Measurements from ENCODE around the gene TAAR8. TPM values are rescaled to one million over a fixed set of nuclear protein-coding genes. Genes with fewer than 3 reads are reported as not detected.

The TAAR8 gene
- total RNA-seq, result not detected in 2 replicates

- no peaks in the 10 kb centered on the region for H3K36me3 Mint-ChIP-seq (ENCODE audit: low read depth)
- POLR2A ChIA-PET, result no interaction called here
Observed at GRCh38 chr6:132552372-132552771, at the start of gene TAAR8. TAAR8 (plus strand) TSS chr6:132552672; CDS start chr6:132552693, 21 bp downstream.

GRCh38 chr6:132504757-132505156, 47.7 kb upstream of the TAAR8 start:
- TF ChIP-seq CTCF (IDR thresholded peaks at IDR 0.05), result no peak
- H3K27ac Mint-ChIP-seq, result peak overlapping the region; percentile 77
- H3K36me3 Mint-ChIP-seq (ENCODE audit: low read depth), result peaks cover 84% of the 10 kb centered on the region
- CTCF ChIA-PET, result no interaction called here
- H3K9me3 Mint-ChIP-seq, result no peaks in the 10 kb centered on the region
- peaks cover 94% of the 10 kb centered on the region for H3K4me1 Mint-ChIP-seq
- H3K4me3 Mint-ChIP-seq, result peak overlapping the region; percentile 47
- intact Hi-C loops (cut with micrococcal nuclease), result loop anchor here (1.0 kb wide), 1 partner anchor 14 kb away; no protein-coding TSS in a partner anchor
- POLR2A ChIA-PET, result interaction anchor here (0.7 kb wide), 1 partner anchor 553 kb away, joined by 3 read pairs; the partner anchor contains the start of gene CCN2
- no peak for ATAC-seq (ENCODE audit: low read depth)
- DNase-seq, result no peak
- no peaks in the 10 kb centered on the region for H3K27me3 Mint-ChIP-seq

More at GRCh38 chr6:132552372-132552771, at the start of gene TAAR8:
- no peak for TF ChIP-seq CTCF (IDR thresholded peaks at IDR 0.05)
- Mint-ChIP-seq H3K27ac (no peak within 1 kb of the TSS), H3K4me3 (no peak within 1 kb of the TSS), H3K4me1 (peaks cover 4% of the 10 kb centered on the region), H3K27me3 (peaks cover 12% of the 10 kb centered on the region), H3K9me3 (no peaks in the 10 kb centered on the region)
- CTCF ChIA-PET, result no interaction called here
- ATAC-seq (ENCODE audit: low read depth) (no peak), DNase-seq (no peak)
- intact Hi-C loops (cut with micrococcal nuclease), result no loop called here

- no peak for ATAC-seq (ENCODE audit: low read depth)
- intact Hi-C loops (cut with micrococcal nuclease), result no loop called here
- peak overlapping the region; percentile 32 for H3K4me3 Mint-ChIP-seq
Observed at GRCh38 chr6:132505158-132505557, 47.3 kb upstream of the TAAR8 start.

GRCh38 chr6:132506461-132506860, 46.0 kb upstream of the TAAR8 start:
- intact Hi-C loops (cut with micrococcal nuclease), result no loop called here
- Mint-ChIP-seq H3K9me3 (no peaks in the 10 kb centered on the region), H3K27ac (peak overlapping the region; percentile 77), H3K4me3 (peak overlapping the region; percentile 32), H3K4me1 (peaks cover 92% of the 10 kb centered on the region), H3K27me3 (no peaks in the 10 kb centered on the region), H3K36me3 (ENCODE audit: low read depth) (peaks cover 81% of the 10 kb centered on the region)
- ChIA-PET CTCF (no interaction called here), POLR2A (no interaction called here)
- ATAC-seq (ENCODE audit: low read depth) (peak; percentile 31), DNase-seq (no peak)
- no peak for TF ChIP-seq CTCF (IDR thresholded peaks at IDR 0.05)

More at GRCh38 chr6:132505158-132505557, 47.3 kb upstream of the TAAR8 start:
- peaks cover 94% of the 10 kb centered on the region for H3K4me1 Mint-ChIP-seq
- no peak for DNase-seq
- no peaks in the 10 kb centered on the region for H3K9me3 Mint-ChIP-seq
- peak overlapping the region; percentile 77 for H3K27ac Mint-ChIP-seq
- ChIA-PET CTCF (interaction anchor here (1.0 kb wide), 1 partner anchor 25 kb away, joined by 4 read pairs; no protein-coding TSS in a partner anchor), POLR2A (interaction anchor here (0.7 to 1.1 kb wide), 2 partner anchors 10 to 554 kb away, joined by 3 to 6 read pairs; partner anchors contain the start of gene CCN2)
- peaks cover 82% of the 10 kb centered on the region for H3K36me3 Mint-ChIP-seq (ENCODE audit: low read depth)
- H3K27me3 Mint-ChIP-seq, result no peaks in the 10 kb centered on the region
- TF ChIP-seq CTCF (IDR thresholded peaks at IDR 0.05), result no peak

GRCh38 chr6:132506869-132507808, 45.3 kb upstream of the TAAR8 start:
- Mint-ChIP-seq H3K9me3 (no peaks in the 10 kb centered on the region), H3K4me3 (peak overlapping the region; percentile 32), H3K27me3 (no peaks in the 10 kb centered on the region), H3K36me3 (ENCODE audit: low read depth) (peaks cover 75% of the 10 kb centered on the region), H3K27ac (peak overlapping the region; percentile 77), H3K4me1 (peaks cover 87% of the 10 kb centered on the region)
- ChIA-PET CTCF (interaction anchor here (0.6 kb wide), 1 partner anchor 17 kb away, joined by 3 read pairs; no protein-coding TSS in a partner anchor), POLR2A (interaction anchor here (0.6 to 2.1 kb wide), 2 partner anchors 12 to 266 kb away, joined by 6 to 10 read pairs; no protein-coding TSS in a partner anchor)
- no peak for ATAC-seq (ENCODE audit: low read depth)
- intact Hi-C loops (cut with micrococcal nuclease), result no loop called here
- DNase-seq, result no peak
- no peak for TF ChIP-seq CTCF (IDR thresholded peaks at IDR 0.05)

All from activated B cell treated with CpG ODN at 0.5 μM for 24 hours (primary cell).